H1 (cell line): ENCODE data around the gene OR2L8. TPM values are rescaled to one million over a fixed set of nuclear protein-coding genes. Genes with fewer than 3 reads are reported as not detected.

Source experiments
- CTCF ChIA-PET: fragments of 300-600 bp; sonication (Branson Sonifier 250); formaldehyde crosslinking; loops from one replicate; lab custom pipeline; 2021; ENCODE audit not compliant: partially characterized antibody; lab: Charles Lee
- POLR2A ChIA-PET: fragments of 300-600 bp; sonication (Branson Sonifier 250); formaldehyde crosslinking; loops from one replicate; lab custom pipeline; 2021; ENCODE audit warnings: inconsistent platforms; ENCODE audit not compliant: partially characterized antibody; lab: Charles Lee
- DNase-seq, 2 experiments: peaks; one replicate each; pipeline versions ENCODE4 v3.0.0 to v3.0.0-alpha.2; 2010 to 2022; ENCODE audit warnings: low spot score in 2 of 2, low read depth in 1 of 2, mixed read lengths in 1 of 2
- FAIRE-seq: peaks from 2 replicates; lab custom pipeline; 2011; peaks lifted over from hg19 to GRCh38; lab: Jason Lieb, UNC
- H2AFZ ChIP-seq: 2 replicates; pipeline ENCODE4 v1.8.1; 2012; ENCODE audit warnings: low read length, inconsistent platforms
- H2AK5ac ChIP-seq: 2 replicates; pipeline ENCODE4 v1.6.1; 2013; ENCODE audit warnings: low read depth, low read length
- H2BK120ac ChIP-seq: replicated peaks from 2 replicates; pipeline ENCODE3; 2013; ENCODE audit warnings: low read depth, low read length, inconsistent platforms
- H2BK12ac ChIP-seq: 2 replicates; pipeline ENCODE4 v1.6.1; 2013; ENCODE audit warnings: low read depth, low read length
- H2BK15ac ChIP-seq: 2 replicates; pipeline ENCODE4 v1.6.1; 2013; ENCODE audit warnings: low read length
- H2BK20ac ChIP-seq: 2 replicates; pipeline ENCODE4 v1.6.1; 2013; ENCODE audit warnings: low read length
- H2BK5ac ChIP-seq: 2 replicates; pipeline ENCODE4 v1.6.1; 2013; ENCODE audit warnings: low read depth, low read length
- H3K14ac ChIP-seq: 2 replicates; pipeline ENCODE4 v1.6.1; 2013; ENCODE audit warnings: inconsistent platforms; ENCODE audit not compliant: insufficient read length
- H3K18ac ChIP-seq: 2 replicates; pipeline ENCODE4 v1.6.1; 2013; ENCODE audit warnings: low read length; ENCODE audit errors: extremely low read depth
- H3K23ac ChIP-seq: 2 replicates; pipeline ENCODE4 v1.6.1; 2013; ENCODE audit warnings: inconsistent platforms; ENCODE audit not compliant: insufficient read length
- H3K23me2 ChIP-seq: 2 replicates; pipeline ENCODE4 v1.6.1; 2013; ENCODE audit warnings: low read depth, low read length
- H3K27ac ChIP-seq: 2 replicates; pipeline ENCODE4 v1.6.1; 2011; ENCODE audit warnings: low read depth, low read length, inconsistent platforms
- H3K27me3 ChIP-seq, 4 experiments: replicated peaks in 1 of 4; 1 replicate in 1 of 4; 2 replicates in 3 of 4; pipeline versions ENCODE4 v1.6.1 to v1.8.1; 2011 to 2013; ENCODE audit warnings: low read length in 3 of 4, mild to moderate bottlenecking in 3 of 4, inconsistent platforms in 2 of 4, mixed read lengths in 2 of 4, moderate library complexity in 1 of 4; ENCODE audit not compliant: control insufficient read depth in 3 of 4, insufficient read depth in 3 of 4; ENCODE audit errors: extremely low read depth in 1 of 4
- H3K36me3 ChIP-seq, 4 experiments: 2 replicates each; pipeline versions ENCODE4 v1.6.1 to v1.8.1; 2011 to 2013; ENCODE audit warnings: mild to moderate bottlenecking in 4 of 4, low read length in 3 of 4, moderate library complexity in 2 of 4, control low read depth in 1 of 4, inconsistent platforms in 1 of 4; ENCODE audit not compliant: insufficient read depth in 4 of 4, control insufficient read depth in 2 of 4
- H3K4ac ChIP-seq: replicated peaks from 2 replicates; pipeline ENCODE3; 2013; ENCODE audit warnings: low read length, low read depth, mixed read lengths, inconsistent platforms; ENCODE audit not compliant: insufficient read length
- H3K4me1 ChIP-seq, 4 experiments: replicated peaks in 1 of 4; 1 replicate in 1 of 4; 2 replicates in 3 of 4; pipeline versions ENCODE4 v1.6.1 to v1.8.1; 2011 to 2013; ENCODE audit warnings: low read length in 3 of 4, inconsistent platforms in 2 of 4, mixed read lengths in 1 of 4; ENCODE audit not compliant: insufficient read depth in 4 of 4, control insufficient read depth in 3 of 4
- H3K4me2 ChIP-seq, 2 experiments: 2 replicates each; pipeline versions ENCODE4 v1.6.1 to v1.8.1; 2011 to 2013; ENCODE audit warnings: low read depth in 2 of 2, low read length in 2 of 2, control low read depth in 1 of 2, inconsistent platforms in 1 of 2, mild to moderate bottlenecking in 1 of 2; ENCODE audit not compliant: insufficient read depth in 1 of 2
- H3K4me3 ChIP-seq, 4 experiments: fragments of 200-600, 300-600 bp in 1 of 4; sonication (generic), shearing (Covaris generic), sonication (Bioruptor Twin) in 1 of 4; 2 replicates each; pipeline versions ENCODE4 v1.5.1 to v1.8.1; 2011 to 2016; ENCODE audit warnings: low read length in 4 of 4, low read depth in 3 of 4, control low read depth in 2 of 4, inconsistent platforms in 2 of 4, mild to moderate bottlenecking in 2 of 4, mixed read lengths in 1 of 4, moderate library complexity in 1 of 4; ENCODE audit not compliant: insufficient read depth in 2 of 4; ENCODE audit errors: extremely low read depth in 1 of 4
- H3K56ac ChIP-seq: replicated peaks from 2 replicates; pipeline ENCODE3; 2013; ENCODE audit warnings: low read depth, mild to moderate bottlenecking, mixed read lengths, low read length, inconsistent platforms; ENCODE audit not compliant: insufficient read length
- H3K79me1 ChIP-seq: 2 replicates; pipeline ENCODE4 v1.6.1; 2013; ENCODE audit warnings: low read depth, low read length, control low read depth
- H3K79me2 ChIP-seq, 2 experiments: 2 replicates each; pipeline versions ENCODE4 v1.6.1 to v1.8.1; 2012 to 2013; ENCODE audit warnings: low read length in 2 of 2, mild to moderate bottlenecking in 2 of 2, inconsistent platforms in 1 of 2; ENCODE audit not compliant: insufficient read depth in 2 of 2, control insufficient read depth in 1 of 2
- H3K9ac ChIP-seq, 4 experiments: replicated peaks in 1 of 4; 1 replicate in 1 of 4; 2 replicates in 3 of 4; pipeline versions ENCODE4 v1.6.1 to v1.8.1; 2011 to 2013; ENCODE audit warnings: low read depth in 3 of 4, low read length in 3 of 4, control low read depth in 2 of 4, mild to moderate bottlenecking in 2 of 4, moderate library complexity in 2 of 4, inconsistent platforms in 1 of 4; ENCODE audit errors: extremely low read depth in 1 of 4
- H3K9me3 ChIP-seq, 2 experiments: 2 replicates each; pipeline versions ENCODE4 v1.6.1 to v1.8.1; 2012 to 2013; ENCODE audit warnings: mild to moderate bottlenecking in 2 of 2, moderate library complexity in 2 of 2, control low read depth in 1 of 2, inconsistent platforms in 1 of 2, low read depth in 1 of 2, low read length in 1 of 2, mixed read lengths in 1 of 2; ENCODE audit not compliant: insufficient read depth in 2 of 2
- H4K20me1 ChIP-seq, 2 experiments: replicated peaks in 1 of 2; 2 replicates each; pipeline versions ENCODE3 to v1.8.1; 2011 to 2013; ENCODE audit warnings: inconsistent platforms in 2 of 2, low read length in 2 of 2, mild to moderate bottlenecking in 1 of 2; ENCODE audit not compliant: insufficient read depth in 2 of 2, control insufficient read depth in 1 of 2
- H4K5ac ChIP-seq: 2 replicates; pipeline ENCODE4 v1.6.1; 2013; ENCODE audit warnings: low read length, low read depth, mixed read lengths, inconsistent platforms; ENCODE audit not compliant: insufficient read length
- H4K8ac ChIP-seq: 2 replicates; pipeline ENCODE4 v1.8.0; 2013; ENCODE audit warnings: mild to moderate bottlenecking, moderate library complexity, low read length, inconsistent platforms; ENCODE audit not compliant: insufficient read depth; ENCODE audit errors: extremely low read depth
- H4K91ac ChIP-seq: replicated peaks from 2 replicates; pipeline ENCODE3; 2013; ENCODE audit warnings: low read length, mixed read lengths, inconsistent platforms; ENCODE audit not compliant: insufficient read length
- SUZ12 ChIP-seq: fragments of 200-600 bp; sonication (generic); IDR thresholded peaks from 2 replicates; pipeline ENCODE4 v1.6.1; 2012; ENCODE audit warnings: mild to moderate bottlenecking, inconsistent platforms, low read length, moderate library complexity, mixed read lengths
- WGBS, 2 experiments: shearing (Covaris generic) in 1 of 2; methylation state at CpG; one replicate each; pipeline versions ENCODE4 v1.1.6 to v1.1.7; 2013 to 2015; ENCODE audit warnings: low lambda C conversion rate in 2 of 2, mixed read lengths in 2 of 2, inconsistent platforms in 1 of 2, low coverage in 1 of 2, missing lambda C conversion rate in 1 of 2; ENCODE audit not compliant: insufficient replicate concordance in 2 of 2, insufficient coverage in 1 of 2, insufficient read length in 1 of 2; ENCODE audit errors: extremely low coverage in 1 of 2, missing lambda C conversion rate in 1 of 2; 5-methylcytosine and 5-hydroxymethylcytosine counted together
- polyA plus RNA-seq, 7 experiments: library from polyadenylated mRNA; depleted of rRNA in 3 of 7; stranded (reverse) in 5 of 7; unstranded in 2 of 7; fragments of >200 nt in 5 of 7; fragments of 200-250 nt in 2 of 7; gene quantifications; 1 replicate in 5 of 7; 2 replicates in 1 of 7; 4 replicates in 1 of 7; pipeline versions ENCODE4 v1.2.1 to v1.2.3, GENCODE V29; 2011 to 2013; ENCODE audit warnings: missing spikeins in 2 of 7, mixed read lengths in 2 of 7
- total RNA-seq: library from RNA; stranded (reverse); fragmentation: NEBNext Ultra II Directional; extraction: Animal tissue kit (Norgen Biotek cat#: 25700); gene quantifications from 2 replicates; pipeline ENCODE4 v1.2.1, GENCODE V29; 2021

OR2L8 gene
- total and polyA plus RNA-seq, 2 of the 8 experiments (the other 6 are each of a cell fraction or from before 2014, with no cell fraction given) = not detected

DNA sequence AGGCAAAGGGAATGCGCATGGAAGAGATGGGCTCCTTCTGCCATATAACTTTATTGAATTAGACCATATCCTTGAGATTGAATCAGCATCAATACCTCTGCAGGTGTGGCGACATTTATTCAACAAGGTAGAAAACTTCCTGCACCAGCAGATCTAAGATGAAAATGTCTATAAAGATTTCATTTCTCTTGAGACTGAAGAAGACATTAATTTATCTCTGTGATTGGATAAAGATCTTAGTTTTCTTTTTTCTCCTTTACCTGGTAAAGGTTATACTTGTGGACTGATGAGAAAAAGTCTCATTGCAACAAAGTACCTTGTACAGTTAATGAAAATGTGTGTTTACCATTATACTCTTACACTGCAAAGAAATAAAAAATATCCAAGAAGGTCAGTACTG is 28.7 kb upstream of the OR2L8 start, which contains the start of gene OR2T8:
Gene OR2T8 (plus strand): TSS at position 301 of the 400 bp plus-strand sequence. CDS start 766 bp downstream, outside the sequence.
- TF ChIP-seq SUZ12 = no peak
- POLR2A ChIA-PET = no interaction called here
- Histone ChIP-seq H2AFZ (no peak within 1 kb of the TSS), H2BK15ac (no peak within 1 kb of the TSS), H2BK5ac (no peak within 1 kb of the TSS), H4K20me1 (no peaks in the 10 kb centered on the region), H3K18ac (no peak within 1 kb of the TSS), H3K27ac (no peak within 1 kb of the TSS), H3K27me3 (no peaks in the 10 kb centered on the region), H4K91ac (no peak within 1 kb of the TSS), H3K4me2 (no peak within 1 kb of the TSS), H3K79me1 (no peaks in the 10 kb centered on the region), H3K4me3 (no peak within 1 kb of the TSS), H3K56ac (no peak within 1 kb of the TSS), H3K79me2 (no peaks in the 10 kb centered on the region), H4K8ac (no peak within 1 kb of the TSS), H3K23me2 (no peaks in the 10 kb centered on the region), H2AK5ac (no peak within 1 kb of the TSS), H3K4ac (no peak within 1 kb of the TSS), H2BK20ac (no peak within 1 kb of the TSS), H2BK12ac (no peak within 1 kb of the TSS), H3K9me3 (peaks cover 40 to 51% of the 10 kb centered on the region in 2 experiments), H3K23ac (no peak within 1 kb of the TSS), H4K5ac (no peak within 1 kb of the TSS), H3K36me3 (no peaks in the 10 kb centered on the region; a peak in 1 of 8 replicates), H3K14ac (no peak within 1 kb of the TSS), H3K9ac (no peak within 1 kb of the TSS), H2BK120ac (no peak within 1 kb of the TSS), H3K4me1 (no peaks in the 10 kb centered on the region)
- 75% methylated on average over 2 of the region's 2 CpGs; no CpG with 5 or more reads in 1 of the 2 experiments for WGBS, 2 experiments
- FAIRE-seq (no peak), DNase-seq (no peak)
- CTCF ChIA-PET = no interaction called here
